ENCODE measurements around the gene PPP1R2C. TPM values are rescaled to one million over a fixed set of nuclear protein-coding genes. Genes with fewer than 3 reads are reported as not detected.

PPP1R2C gene
- total RNA-seq, 2 experiments from 2014 or later = not detected

DNA sequence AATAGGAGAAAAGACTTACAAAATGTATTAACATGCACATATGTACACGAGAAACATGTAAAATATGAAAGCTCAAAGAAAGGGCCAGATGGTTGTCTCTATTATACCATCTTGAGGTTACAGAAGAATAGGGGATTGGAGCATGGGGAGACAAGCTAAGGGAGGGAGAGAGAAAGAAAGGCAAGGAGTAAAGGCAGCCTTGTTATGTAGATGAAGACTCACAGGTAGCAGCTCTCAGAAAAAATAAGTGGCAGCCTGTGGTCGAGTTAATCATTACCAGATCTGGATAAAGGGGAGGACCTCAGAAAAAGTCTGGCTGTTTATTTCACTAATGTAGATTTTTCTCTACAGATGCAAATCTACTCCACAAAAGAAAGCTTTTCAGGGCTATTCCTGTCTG, 26.6 kb upstream of the PPP1R2C start:
- no peak for DNase-seq (ENCODE audit: low spot score)
- H3K9me2 ChIP-seq (ENCODE audit: insufficient read depth, low read length) = no peaks in the 10 kb centered on the region
- H3K36me3 ChIP-seq (ENCODE audit: insufficient read depth, low read length) = no peaks in the 10 kb centered on the region
- H3K79me2 ChIP-seq (ENCODE audit: insufficient read depth, low read depth, low read length) = no peaks in the 10 kb centered on the region
- no peak overlapping the region for H3K4me2 ChIP-seq (ENCODE audit: low read length)
- intact Hi-C loops (cut with micrococcal nuclease; ENCODE audit: unreplicated experiment) = no loop called here
- H3K4me1 ChIP-seq (ENCODE audit: insufficient read depth, low read length, poor library complexity, severe bottlenecking) = no peaks in the 10 kb centered on the region
- no peak overlapping the region for H3K4me3 ChIP-seq (ENCODE audit: low read depth, low read length, poor library complexity, severe bottlenecking)
- H4K20me1 ChIP-seq (ENCODE audit: insufficient read depth, low read length) = no peaks in the 10 kb centered on the region
- H3K9me3 ChIP-seq (ENCODE audit: low read length) = no peaks in the 10 kb centered on the region
- TF ChIP-seq EZH2phosphoT487 (IDR thresholded peaks at IDR 0.05; ENCODE audit: borderline replicate concordance, low read depth, low read length) = no peak
- TF ChIP-seq CTCF (conservative IDR thresholded peaks at IDR 0.05; ENCODE audit: low read length) = no peak
- ChIA-PET CTCF (ENCODE audit: unreplicated experiment) (no interaction called here), POLR2A (interaction anchor here (0.7 to 0.8 kb wide), 3 partner anchors 43 to 198 kb away, joined by 3 to 4 read pairs (median 3); no protein-coding TSS in a partner anchor)
- BruUV-seq (replicated peaks) = no TSS peak
- H2AFZ ChIP-seq (ENCODE audit: low read length) = no peak overlapping the region
- H3K27ac ChIP-seq (ENCODE audit: low read depth, low read length, poor library complexity, severe bottlenecking) = no peak overlapping the region

DNA sequence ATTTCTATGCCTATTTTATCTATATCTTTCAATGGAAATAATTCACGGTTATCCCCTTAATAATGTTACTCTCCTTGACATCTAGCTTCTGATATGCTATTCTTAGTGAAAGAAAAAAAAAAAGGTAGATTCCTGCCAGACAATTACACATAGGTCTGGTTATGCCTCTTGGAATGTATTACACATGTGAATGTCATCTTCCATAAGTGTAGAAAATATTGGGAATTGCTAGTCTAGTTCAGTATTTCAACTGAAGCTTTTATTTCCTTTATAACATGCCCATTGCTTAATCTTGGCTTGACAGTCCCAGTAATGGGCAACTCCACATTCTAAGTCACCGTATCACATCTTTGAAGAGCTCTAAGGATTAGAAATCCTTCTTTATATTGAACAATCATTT, 25.4 kb upstream of the PPP1R2C start:
- ChIA-PET POLR2A (no interaction called here), CTCF (ENCODE audit: unreplicated experiment) (no interaction called here)
- H3K4me2 ChIP-seq (ENCODE audit: low read length) = no peak overlapping the region
- H3K79me2 ChIP-seq (ENCODE audit: insufficient read depth, low read depth, low read length) = no peaks in the 10 kb centered on the region
- no TSS peak for BruUV-seq (replicated peaks)
- H3K9me3 ChIP-seq (ENCODE audit: low read length) = no peaks in the 10 kb centered on the region
- intact Hi-C loops (cut with micrococcal nuclease; ENCODE audit: unreplicated experiment) = no loop called here
- no peak overlapping the region for H3K4me3 ChIP-seq (ENCODE audit: low read depth, low read length, poor library complexity, severe bottlenecking)
- H3K4me1 ChIP-seq (ENCODE audit: insufficient read depth, low read length, poor library complexity, severe bottlenecking) = no peaks in the 10 kb centered on the region
- H3K27ac ChIP-seq (ENCODE audit: low read depth, low read length, poor library complexity, severe bottlenecking) = no peak overlapping the region
- TF ChIP-seq EZH2phosphoT487 (IDR thresholded peaks at IDR 0.05; ENCODE audit: borderline replicate concordance, low read depth, low read length) (no peak), CTCF (conservative IDR thresholded peaks at IDR 0.05; ENCODE audit: low read length) (no peak)
- H3K9me2 ChIP-seq (ENCODE audit: insufficient read depth, low read length) = no peaks in the 10 kb centered on the region
- DNase-seq (ENCODE audit: low spot score) = no peak
- H4K20me1 ChIP-seq (ENCODE audit: insufficient read depth, low read length) = no peaks in the 10 kb centered on the region
- H3K36me3 ChIP-seq (ENCODE audit: insufficient read depth, low read length) = no peaks in the 10 kb centered on the region
- no peak overlapping the region for H2AFZ ChIP-seq (ENCODE audit: low read length)

GRCh38 chrX:42797651-42798269, 19.8 kb upstream of the PPP1R2C start:
- Histone ChIP-seq H3K27ac (ENCODE audit: low read depth, low read length, poor library complexity, severe bottlenecking) (no peak overlapping the region), H2AFZ (ENCODE audit: low read length) (no peak overlapping the region), H3K4me2 (ENCODE audit: low read length) (no peak overlapping the region), H3K4me1 (ENCODE audit: insufficient read depth, low read length, poor library complexity, severe bottlenecking) (no peaks in the 10 kb centered on the region), H3K9me2 (ENCODE audit: insufficient read depth, low read length) (no peaks in the 10 kb centered on the region), H3K9me3 (ENCODE audit: low read length) (0 out of 2 replicates have a peak, but pooled peaks cover 2% of the 10 kb centered on the region), H3K4me3 (ENCODE audit: low read depth, low read length, poor library complexity, severe bottlenecking) (no peak overlapping the region), H3K79me2 (ENCODE audit: insufficient read depth, low read depth, low read length) (no peaks in the 10 kb centered on the region), H3K36me3 (ENCODE audit: insufficient read depth, low read length) (no peaks in the 10 kb centered on the region), H4K20me1 (ENCODE audit: insufficient read depth, low read length) (no peaks in the 10 kb centered on the region)
- intact Hi-C loops (cut with micrococcal nuclease; ENCODE audit: unreplicated experiment) = no loop called here
- CTCF ChIA-PET (ENCODE audit: unreplicated experiment) = interaction anchor here (0.6 kb wide), 1 partner anchor 877 kb away, joined by 3 read pairs; no protein-coding TSS in a partner anchor
- no peak for TF ChIP-seq CTCF (conservative IDR thresholded peaks at IDR 0.05; ENCODE audit: low read length)
- TF ChIP-seq EZH2phosphoT487 (IDR thresholded peaks at IDR 0.05; ENCODE audit: borderline replicate concordance, low read depth, low read length) = no peak
- no TSS peak for BruUV-seq (replicated peaks)
- no peak for DNase-seq (ENCODE audit: low spot score)
- POLR2A ChIA-PET = no interaction called here

All from OCI-LY7 (cell line).